ENCODE results near the gene PRKCA. TPM values are rescaled to one million over a fixed set of nuclear protein-coding genes. Genes with fewer than 3 reads are reported as not detected.

The PRKCA gene
- total RNA-seq, 4 donors from 2014 or later: 3.9 to 12.1 (median 7.0) TPM

DNA sequence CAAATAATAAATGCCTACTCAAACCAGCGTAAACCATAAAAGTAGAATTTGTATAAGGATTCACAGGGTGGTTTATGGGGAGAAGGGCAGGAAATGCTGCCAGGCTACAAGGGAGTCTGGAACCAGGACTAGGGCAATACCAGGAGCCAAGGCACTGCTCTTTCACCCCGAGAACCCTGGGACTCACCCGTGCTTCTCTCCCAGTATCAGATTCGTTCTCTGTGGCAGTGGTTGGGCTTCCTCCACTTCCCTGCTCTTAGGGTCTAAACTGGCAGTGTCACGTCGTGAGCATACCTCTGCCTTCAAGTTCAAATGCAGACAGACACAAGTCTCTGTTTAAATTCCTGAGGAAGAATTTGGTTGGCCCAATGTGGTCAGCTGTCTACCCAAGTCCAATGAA is 49.3 kb downstream of the PRKCA start:
- TF ChIP-seq, protein P1, sequence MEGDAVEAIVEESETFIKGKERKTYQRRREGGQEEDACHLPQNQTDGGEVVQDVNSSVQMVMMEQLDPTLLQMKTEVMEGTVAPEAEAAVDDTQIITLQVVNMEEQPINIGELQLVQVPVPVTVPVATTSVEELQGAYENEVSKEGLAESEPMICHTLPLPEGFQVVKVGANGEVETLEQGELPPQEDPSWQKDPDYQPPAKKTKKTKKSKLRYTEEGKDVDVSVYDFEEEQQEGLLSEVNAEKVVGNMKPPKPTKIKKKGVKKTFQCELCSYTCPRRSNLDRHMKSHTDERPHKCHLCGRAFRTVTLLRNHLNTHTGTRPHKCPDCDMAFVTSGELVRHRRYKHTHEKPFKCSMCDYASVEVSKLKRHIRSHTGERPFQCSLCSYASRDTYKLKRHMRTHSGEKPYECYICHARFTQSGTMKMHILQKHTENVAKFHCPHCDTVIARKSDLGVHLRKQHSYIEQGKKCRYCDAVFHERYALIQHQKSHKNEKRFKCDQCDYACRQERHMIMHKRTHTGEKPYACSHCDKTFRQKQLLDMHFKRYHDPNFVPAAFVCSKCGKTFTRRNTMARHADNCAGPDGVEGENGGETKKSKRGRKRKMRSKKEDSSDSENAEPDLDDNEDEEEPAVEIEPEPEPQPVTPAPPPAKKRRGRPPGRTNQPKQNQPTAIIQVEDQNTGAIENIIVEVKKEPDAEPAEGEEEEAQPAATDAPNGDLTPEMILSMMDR (IDR thresholded peaks at IDR 0.05; ENCODE audit: low read depth): no peak

DNA sequence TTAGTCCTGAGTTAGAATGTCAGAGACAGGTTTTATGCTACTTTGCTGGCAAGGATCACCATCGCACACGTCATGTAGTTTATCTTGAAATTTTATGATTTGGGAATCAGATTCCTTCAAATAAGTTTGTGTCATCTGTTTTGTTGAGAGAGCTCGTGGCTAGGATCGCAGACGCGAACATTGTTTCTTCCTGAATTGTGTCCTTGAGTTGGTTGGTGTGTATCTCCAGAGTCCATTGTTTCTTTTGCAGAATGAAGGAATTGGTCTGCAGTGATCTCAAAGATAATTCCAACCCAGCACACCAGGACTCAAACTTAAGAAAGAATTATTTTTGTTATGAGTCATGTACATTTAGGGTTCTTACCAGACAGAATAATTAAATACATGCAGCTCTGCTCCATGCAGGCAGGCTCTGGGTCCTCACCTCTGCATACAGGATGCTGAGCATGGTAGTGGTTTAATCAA is 51.6 kb downstream of the PRKCA start:
- TF ChIP-seq, protein P1 (IDR thresholded peaks at IDR 0.05; ENCODE audit: low read depth): no peak

DNA sequence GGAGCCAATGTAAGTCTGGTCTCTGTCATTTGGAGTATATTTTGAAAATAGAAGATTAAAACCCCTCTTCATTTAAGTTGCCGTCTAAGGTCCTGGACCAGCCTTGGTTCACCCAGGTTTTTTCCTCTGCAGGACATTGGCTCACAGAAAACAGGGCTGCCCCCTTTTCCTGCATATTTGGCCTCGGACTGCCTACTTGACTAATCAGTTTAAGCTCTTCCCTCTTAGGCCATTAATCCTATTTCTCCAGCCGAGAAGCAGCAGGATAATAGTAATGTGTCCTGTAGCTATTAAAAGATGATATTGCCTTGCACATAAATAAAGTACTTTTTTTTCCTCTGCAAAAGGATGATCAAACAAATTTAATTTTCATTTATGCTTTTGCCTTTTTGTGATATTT is 52.1 kb downstream of the PRKCA start:
- TF ChIP-seq, protein P1 (IDR thresholded peaks at IDR 0.05; ENCODE audit: low read depth): no peak

DNA sequence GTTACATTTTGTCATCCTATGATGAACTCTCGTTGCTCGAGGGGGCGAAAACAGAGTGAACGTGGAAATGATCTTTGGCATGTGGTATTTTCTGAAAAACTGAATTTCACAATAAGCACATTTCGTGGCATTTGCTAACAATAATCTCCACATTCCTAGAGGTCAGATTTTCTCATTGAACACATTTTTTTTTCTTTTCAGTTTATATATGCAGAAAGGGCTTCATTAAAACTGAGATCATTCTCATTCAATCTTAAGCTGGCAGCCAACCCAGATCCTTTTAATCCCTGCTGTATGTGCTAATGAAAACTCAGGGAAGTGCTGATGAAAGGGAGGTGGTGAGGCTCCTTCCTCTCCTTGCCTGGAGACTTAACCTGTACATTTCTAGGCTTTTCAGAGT is 52.6 kb downstream of the PRKCA start:
- TF ChIP-seq, protein P1 (IDR thresholded peaks at IDR 0.05; ENCODE audit: low read depth): no peak

DNA sequence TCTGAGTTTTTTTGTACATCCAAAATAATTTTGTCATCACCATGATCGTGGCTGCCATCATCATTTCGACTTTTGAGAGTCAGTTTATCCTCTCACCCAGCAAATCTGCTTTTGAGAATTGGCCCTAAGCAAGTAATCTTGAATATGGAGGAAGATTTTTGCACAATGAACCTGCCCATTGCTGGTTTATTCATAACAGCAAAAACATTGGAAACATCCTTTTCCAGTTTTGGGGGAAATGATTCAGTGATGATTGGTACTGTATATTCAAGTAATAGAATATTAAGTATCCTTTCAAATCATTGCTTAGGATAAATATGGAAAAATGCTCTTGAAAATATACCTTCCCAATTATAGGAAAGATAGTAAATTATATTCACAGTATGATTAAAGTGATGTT is 53.1 kb downstream of the PRKCA start:
- TF ChIP-seq, protein P1 (IDR thresholded peaks at IDR 0.05; ENCODE audit: low read depth): no peak

DNA sequence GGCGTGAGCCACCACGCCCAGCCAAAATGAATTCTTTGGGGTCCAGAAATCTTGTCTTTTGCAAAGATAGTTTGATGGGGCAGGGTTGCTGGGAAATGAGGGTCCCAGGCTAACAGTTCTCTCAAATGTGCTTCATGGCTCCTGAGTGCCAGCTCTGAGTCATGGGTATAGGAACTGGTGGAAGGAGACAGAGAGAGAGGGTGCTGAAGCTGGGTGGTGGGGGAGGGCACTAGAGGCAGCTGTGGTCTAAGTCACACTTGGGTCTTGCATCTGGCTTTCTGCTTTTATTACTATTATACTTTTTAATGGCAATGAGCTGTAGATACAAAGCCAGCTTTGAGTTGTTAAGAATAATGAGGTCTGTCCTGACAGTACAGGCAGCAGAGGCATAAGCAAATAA is 54.6 kb downstream of the PRKCA start:
- TF ChIP-seq, protein P1 (IDR thresholded peaks at IDR 0.05; ENCODE audit: low read depth): no peak

DNA sequence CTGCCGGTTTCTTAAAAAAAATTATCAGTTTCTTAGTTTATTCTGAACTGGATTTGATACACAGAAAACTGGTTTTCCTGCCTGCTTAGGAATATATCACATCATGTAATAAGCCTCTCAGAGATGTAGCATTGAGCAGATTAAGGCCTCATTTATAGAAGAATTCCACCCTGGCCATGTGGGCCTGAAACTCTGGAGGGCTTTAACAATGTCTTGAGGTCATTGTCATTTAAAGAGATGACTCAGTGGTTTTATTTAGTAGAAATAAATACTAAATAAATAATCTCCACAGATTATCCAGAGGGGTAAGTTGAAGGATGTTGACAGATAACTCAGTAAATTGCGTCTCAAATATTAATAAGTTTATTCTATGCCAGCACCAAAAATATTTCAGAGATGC is 56.9 kb downstream of the PRKCA start:
- TF ChIP-seq, protein P1 (IDR thresholded peaks at IDR 0.05; ENCODE audit: low read depth): no peak
